ENCODE results near the gene METAP1.
"Not testable (repeated sequence)": the region's sequence is repeated elsewhere in the genome, so short reads cannot be mapped to it uniquely, and the experiment has no call there.

Gene METAP1

GRCh38 chr4:99059550-99059949 lies 64.0 kb downstream of the METAP1 start:
- DNase-seq (ENCODE audit: low spot score), result no peak

- no peak for DNase-seq (ENCODE audit: low spot score)
These were observed 65.7 kb downstream of the METAP1 start for GRCh38 chr4:99061048-99061700.

GRCh38 chr4:99062120-99062519 lies 66.6 kb downstream of the METAP1 start:
- DNase-seq (ENCODE audit: low spot score), result no peak

GRCh38 chr4:99065521-99065920 lies 70.0 kb downstream of the METAP1 start:
- not testable (repeated sequence) for DNase-seq (ENCODE audit: low spot score)

- no peak for DNase-seq (ENCODE audit: low spot score)
These were observed 72.1 kb downstream of the METAP1 start for GRCh38 chr4:99067617-99068016.

GRCh38 chr4:99071159-99071558 lies 75.6 kb downstream of the METAP1 start:
- DNase-seq (ENCODE audit: low spot score), result no peak

- no peak for DNase-seq (ENCODE audit: low spot score)
These were observed 79.3 kb downstream of the METAP1 start for GRCh38 chr4:99074816-99075215.

GRCh38 chr4:99076292-99076976 lies 80.9 kb downstream of the METAP1 start:
- no peak for DNase-seq (ENCODE audit: low spot score)

GRCh38 chr4:99077177-99077576 lies 81.7 kb downstream of the METAP1 start:
- no peak for DNase-seq (ENCODE audit: low spot score)

- DNase-seq (ENCODE audit: low spot score), result no peak
These were observed 82.8 kb downstream of the METAP1 start for GRCh38 chr4:99078336-99078735.

GRCh38 chr4:99078931-99079624 lies 83.6 kb downstream of the METAP1 start:
- no peak for DNase-seq (ENCODE audit: low spot score)

- DNase-seq (ENCODE audit: low spot score), result no peak
These were observed 84.2 kb downstream of the METAP1 start for GRCh38 chr4:99079625-99080295.

GRCh38 chr4:99080869-99081268 lies 85.3 kb downstream of the METAP1 start:
- DNase-seq (ENCODE audit: low spot score), result not testable (repeated sequence)

GRCh38 chr4:99082192-99082591 lies 86.7 kb downstream of the METAP1 start:
- no peak for DNase-seq (ENCODE audit: low spot score)

- DNase-seq (ENCODE audit: low spot score), result no peak
These were observed 89.1 kb downstream of the METAP1 start for GRCh38 chr4:99084595-99084994.

GRCh38 chr4:99088023-99088449 lies 92.5 kb downstream of the METAP1 start:
- no peak for DNase-seq (ENCODE audit: low spot score)

- DNase-seq (ENCODE audit: low spot score), result peak; percentile 96
These were observed 93.2 kb downstream of the METAP1 start, which contains the start of gene ADH5 for GRCh38 chr4:99088481-99089365. TSS of gene ADH5 (minus strand) at chr4:99088788. CDS start at chr4:99088700, 88 bp downstream.

GRCh38 chr4:99090481-99091215 lies 95.1 kb downstream of the METAP1 start:
- no peak for DNase-seq (ENCODE audit: low spot score)

GRCh38 chr4:99091216-99091575 lies 95.7 kb downstream of the METAP1 start:
- DNase-seq (ENCODE audit: low spot score), result no peak

- not testable (repeated sequence) for DNase-seq (ENCODE audit: low spot score)
These were observed 96.3 kb downstream of the METAP1 start for GRCh38 chr4:99091841-99092240.

- no peak for DNase-seq (ENCODE audit: low spot score)
These were observed 103.8 kb downstream of the METAP1 start for GRCh38 chr4:99099311-99099710.

Data from left forelimb (tissue), 1 donor.